Measurements from ENCODE around the gene C8A.

DNA sequence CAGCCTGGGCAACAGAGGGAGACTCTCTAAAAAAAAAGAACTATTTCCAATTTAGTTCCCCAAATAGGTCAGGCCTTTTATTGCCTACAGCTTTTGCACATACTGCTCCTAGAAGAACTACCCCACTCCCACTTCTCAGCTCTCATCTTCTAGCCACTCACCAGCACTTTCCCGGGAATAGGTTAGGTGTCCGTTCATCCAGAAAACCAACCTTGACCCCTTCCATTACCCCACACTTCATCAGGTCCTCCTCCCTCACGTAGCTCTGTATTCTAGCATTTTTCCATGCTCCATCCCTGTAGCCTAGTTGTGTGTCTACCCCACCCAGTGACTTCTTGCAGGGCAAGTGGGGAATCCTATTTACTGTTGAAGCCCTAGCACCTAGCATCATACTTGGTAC lies 68.6 kb downstream of the C8A start:
- TF ChIP-seq, protein P1, sequence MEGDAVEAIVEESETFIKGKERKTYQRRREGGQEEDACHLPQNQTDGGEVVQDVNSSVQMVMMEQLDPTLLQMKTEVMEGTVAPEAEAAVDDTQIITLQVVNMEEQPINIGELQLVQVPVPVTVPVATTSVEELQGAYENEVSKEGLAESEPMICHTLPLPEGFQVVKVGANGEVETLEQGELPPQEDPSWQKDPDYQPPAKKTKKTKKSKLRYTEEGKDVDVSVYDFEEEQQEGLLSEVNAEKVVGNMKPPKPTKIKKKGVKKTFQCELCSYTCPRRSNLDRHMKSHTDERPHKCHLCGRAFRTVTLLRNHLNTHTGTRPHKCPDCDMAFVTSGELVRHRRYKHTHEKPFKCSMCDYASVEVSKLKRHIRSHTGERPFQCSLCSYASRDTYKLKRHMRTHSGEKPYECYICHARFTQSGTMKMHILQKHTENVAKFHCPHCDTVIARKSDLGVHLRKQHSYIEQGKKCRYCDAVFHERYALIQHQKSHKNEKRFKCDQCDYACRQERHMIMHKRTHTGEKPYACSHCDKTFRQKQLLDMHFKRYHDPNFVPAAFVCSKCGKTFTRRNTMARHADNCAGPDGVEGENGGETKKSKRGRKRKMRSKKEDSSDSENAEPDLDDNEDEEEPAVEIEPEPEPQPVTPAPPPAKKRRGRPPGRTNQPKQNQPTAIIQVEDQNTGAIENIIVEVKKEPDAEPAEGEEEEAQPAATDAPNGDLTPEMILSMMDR (IDR thresholded peaks at IDR 0.05; ENCODE audit: control extremely low read depth in 1 of 3, insufficient read depth in 1 of 3, low read depth in 1 of 3, low read length in 3 of 3), result no peak
- TF ChIP-seq POLR2A (IDR thresholded peaks at IDR 0.05; ENCODE audit: control extremely low read depth in 1 of 2, low read depth in 2 of 2, low read length in 2 of 2), result no peak
- TF ChIP-seq RAD21 (IDR thresholded peaks at IDR 0.05 in 1 of 2, conservative IDR thresholded peaks at IDR 0.05 in 1 of 2; ENCODE audit: low read depth in 2 of 2, low read length in 2 of 2), result no peak
- no peak for TF ChIP-seq YY1 (IDR thresholded peaks at IDR 0.05; ENCODE audit: low read depth, low read length)
- TF ChIP-seq CEBPB (IDR thresholded peaks at IDR 0.05; ENCODE audit: low read depth, low read length), result no peak
- no peak for TF ChIP-seq BRCA1 (IDR thresholded peaks at IDR 0.05; ENCODE audit: low read depth, low read length)
- no peak for TF ChIP-seq EZH2 (IDR thresholded peaks at IDR 0.05; ENCODE audit: low read depth, low read length, severe bottlenecking)

Data from H1 (cell line).